Stimulated activated CD8-positive, alpha-beta memory T cell treated with anti-CD3 and anti-CD28 coated beads, Interleukin-7, amount 100 ng/mL, for 24 hours (primary cell): ENCODE results near the gene WDR47.
"Not testable (repeated sequence)": the region's sequence is repeated elsewhere in the genome, so short reads cannot be mapped to it uniquely, and the experiment has no call there.

ENCODE experiments used
- DNase-seq: peaks from one replicate; pipeline ENCODE4 v3.0.0-alpha.2; 2020; ENCODE audit warnings: low read depth

Gene WDR47

GRCh38 chr1:109052145-109052544, 10.2 kb upstream of the WDR47 start:
- not testable (repeated sequence) for DNase-seq

DNA sequence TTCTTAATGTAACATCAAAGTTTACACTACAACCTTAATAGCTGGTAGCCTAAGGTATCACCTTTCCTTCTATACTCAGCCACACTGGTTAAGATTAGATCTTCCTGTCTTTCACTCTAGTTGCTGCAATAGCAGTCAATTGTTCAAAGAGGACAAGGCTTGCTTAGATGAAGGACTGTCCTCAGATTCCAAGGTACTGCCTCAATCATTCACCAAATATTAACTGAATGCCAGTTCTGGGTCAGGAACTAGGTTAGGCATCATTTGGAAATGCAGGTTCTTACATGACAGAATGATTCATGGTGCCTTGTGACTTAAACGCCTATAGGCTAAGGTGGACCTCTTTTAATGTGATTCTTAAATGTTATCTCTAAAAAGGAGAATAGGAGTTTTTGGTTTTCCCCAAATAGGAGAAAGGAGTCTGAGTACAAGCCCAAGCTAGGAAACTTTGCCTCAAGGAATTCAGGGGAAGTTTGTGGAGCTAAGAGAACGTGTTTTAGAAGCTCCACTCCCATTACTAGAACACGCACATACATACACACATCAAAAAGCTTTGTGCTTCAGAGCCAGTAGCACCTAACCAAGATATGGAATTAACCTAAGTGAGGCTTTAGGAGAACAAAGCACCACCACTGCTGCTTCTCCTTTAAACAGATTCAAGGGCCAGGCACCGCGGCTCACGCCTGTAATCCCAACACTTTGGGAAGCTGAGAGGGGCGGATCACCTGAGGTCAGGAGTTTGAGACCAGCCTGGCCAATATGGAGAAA, 8.5 kb upstream of the WDR47 start:
- DNase-seq, result no peak

- DNase-seq, result no peak
Measured at GRCh38 chr1:109048335-109048734, 6.4 kb upstream of the WDR47 start.

- no peak for DNase-seq
Measured at GRCh38 chr1:109047339-109047738, 5.4 kb upstream of the WDR47 start.

GRCh38 chr1:109046671-109047070, 4.8 kb upstream of the WDR47 start:
- DNase-seq, result no peak

- DNase-seq, result no peak
Measured at GRCh38 chr1:109045595-109045994, 3.7 kb upstream of the WDR47 start.

GRCh38 chr1:109040989-109041620, 797 bp downstream of the WDR47 start:
- DNase-seq, result peak; percentile 1

DNA sequence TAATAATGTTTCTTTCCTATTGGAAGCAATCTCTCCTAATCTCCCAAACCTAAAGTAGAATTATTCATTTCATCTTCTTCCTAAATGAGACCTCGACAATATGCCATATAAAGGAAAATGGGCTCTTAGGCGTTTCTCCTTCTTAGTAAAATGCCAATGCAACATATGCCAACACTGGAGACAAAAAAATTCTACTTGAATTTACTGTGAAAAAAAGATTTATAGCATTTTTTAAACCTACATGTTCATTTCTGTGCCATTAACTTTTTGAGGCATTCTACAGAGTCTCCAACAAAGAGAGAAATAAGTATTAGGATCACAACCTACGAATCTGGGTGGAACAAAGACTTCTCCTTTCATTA, 1.3 kb downstream of the WDR47 start:
- DNase-seq, result no peak

GRCh38 chr1:109034382-109034781, 7.5 kb downstream of the WDR47 start:
- DNase-seq, result no peak

DNA sequence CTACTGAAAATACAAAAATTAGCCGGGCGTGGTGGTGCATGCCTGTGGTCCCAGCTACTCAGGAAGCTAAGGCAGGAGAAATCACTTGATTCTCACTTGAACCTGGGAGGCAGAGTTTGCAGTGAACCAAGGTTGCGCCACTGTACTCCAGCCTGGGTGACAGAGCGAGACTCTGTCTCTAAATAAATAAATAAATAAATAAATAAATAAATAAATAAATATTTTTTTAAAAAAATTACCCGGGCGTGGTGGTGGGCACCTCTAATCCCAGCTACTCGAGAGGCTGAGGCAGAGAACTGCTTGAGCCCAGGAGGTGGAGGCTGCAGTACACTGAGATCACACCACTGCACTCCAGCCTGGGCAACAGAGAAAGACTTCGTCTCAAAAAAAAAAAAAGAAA, 12.4 kb downstream of the WDR47 start:
- DNase-seq, result not testable (repeated sequence)

- DNase-seq, result no peak
Measured at GRCh38 chr1:109027841-109028240, 14.1 kb downstream of the WDR47 start.

DNA sequence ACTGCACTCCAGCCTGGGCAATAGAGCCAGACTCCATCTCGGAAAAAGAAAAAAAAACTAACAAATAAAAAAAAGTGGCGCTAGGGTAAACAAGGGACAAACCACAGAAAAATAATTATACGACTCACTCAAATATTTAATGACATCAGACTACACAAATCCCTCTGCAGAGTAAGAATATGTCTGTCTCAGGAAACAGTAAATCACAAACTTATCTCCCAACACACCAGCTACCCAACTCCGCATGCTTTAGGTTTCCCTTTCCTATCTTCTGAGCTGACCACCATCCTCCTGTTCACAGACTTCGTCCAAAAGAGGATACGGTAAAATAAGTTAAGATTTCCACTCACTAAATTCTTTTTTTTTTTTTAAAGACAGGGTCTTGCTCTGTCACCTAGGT, 16.2 kb downstream of the WDR47 start:
- DNase-seq, result no peak

- no peak for DNase-seq
Measured at GRCh38 chr1:109024646-109025045, 17.3 kb downstream of the WDR47 start.

- no peak for DNase-seq
Measured at GRCh38 chr1:109020693-109021257, 21.1 kb downstream of the WDR47 start.

DNA sequence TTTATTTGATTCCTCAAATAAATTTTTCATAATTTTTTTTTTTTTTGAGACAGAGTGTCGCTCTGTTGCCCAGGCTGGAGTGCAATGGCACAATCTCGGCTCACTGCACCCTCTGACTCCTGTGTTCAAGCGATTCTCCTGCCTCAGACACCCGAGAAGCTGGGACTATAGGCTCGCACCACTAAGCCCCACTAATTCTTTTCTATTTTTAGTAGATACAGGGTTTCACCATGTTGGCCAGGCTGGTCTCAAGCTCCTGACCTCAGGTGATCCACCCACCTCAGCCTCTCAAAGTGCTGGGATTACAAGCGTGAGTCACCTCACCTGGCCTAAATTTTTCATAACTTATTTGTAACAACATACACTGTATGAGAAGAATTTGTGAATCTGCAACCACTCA, 24.2 kb downstream of the WDR47 start:
- DNase-seq, result not testable (repeated sequence)

- no peak for DNase-seq
Measured at GRCh38 chr1:109017134-109017533, 24.8 kb downstream of the WDR47 start.

GRCh38 chr1:109011335-109011734, 30.6 kb downstream of the WDR47 start:
- DNase-seq, result no peak

GRCh38 chr1:108996622-108997021, 45.3 kb downstream of the WDR47 start:
- not testable (repeated sequence) for DNase-seq

DNA sequence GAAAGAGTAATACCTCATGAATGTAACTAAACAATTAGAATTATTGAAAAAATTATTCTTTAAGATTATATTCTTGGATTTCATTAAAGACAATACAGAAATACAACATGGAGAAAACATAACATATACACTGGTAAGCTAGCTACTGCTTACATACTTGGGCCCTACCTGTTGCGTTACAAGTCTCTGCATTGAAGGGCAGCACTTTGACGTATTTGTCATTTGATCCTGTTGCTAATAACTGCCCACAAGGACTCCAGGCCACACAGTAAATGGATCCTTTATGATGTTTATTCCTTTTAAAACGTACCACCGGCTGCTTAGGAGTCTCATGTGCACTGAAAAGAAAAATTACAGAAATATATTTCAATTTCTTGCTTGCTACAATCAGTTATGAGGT, 58.8 kb downstream of the WDR47 start:
- DNase-seq, result no peak

DNA sequence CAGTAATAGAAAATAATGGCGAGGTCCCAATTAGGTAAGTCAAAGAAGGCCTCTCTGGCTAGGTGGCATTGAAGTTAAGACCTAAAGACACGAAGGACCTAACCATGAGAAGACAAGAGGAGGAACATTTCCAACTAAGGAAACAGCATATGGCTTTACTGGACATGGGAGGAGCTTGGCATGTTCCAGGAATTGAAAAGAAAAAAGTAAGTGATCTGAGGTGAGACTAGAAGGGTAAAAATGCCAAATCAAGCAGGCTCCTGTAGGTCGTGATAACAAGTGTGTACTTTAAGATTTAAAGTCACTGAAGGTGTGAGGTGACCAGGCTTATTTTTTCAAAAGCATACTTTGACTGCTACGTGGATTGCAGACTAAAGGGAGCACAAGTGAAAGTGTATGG, 65.2 kb downstream of the WDR47 start:
- DNase-seq, result no peak

- DNase-seq, result no peak
Measured at GRCh38 chr1:108972951-108973350, 69.0 kb downstream of the WDR47 start.

DNA sequence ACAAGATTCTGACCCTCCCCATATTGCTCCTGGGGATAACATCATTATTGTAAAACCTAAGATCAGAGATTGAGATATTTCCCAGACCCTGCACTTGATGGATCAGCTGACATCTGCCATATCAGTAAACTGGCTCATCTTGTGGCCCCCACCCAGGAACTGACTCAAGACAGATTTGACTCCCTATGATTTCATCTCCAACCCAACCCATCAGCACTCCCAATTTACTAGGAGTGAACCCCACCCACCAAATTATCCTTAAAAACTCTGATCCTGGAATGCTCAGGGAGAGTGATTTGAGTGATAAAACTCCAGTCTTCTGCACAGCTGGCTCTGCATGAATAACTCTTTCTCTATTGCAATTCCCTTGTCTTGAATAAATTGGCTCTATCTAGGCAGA, 72.6 kb downstream of the WDR47 start:
- DNase-seq, result no peak

DNA sequence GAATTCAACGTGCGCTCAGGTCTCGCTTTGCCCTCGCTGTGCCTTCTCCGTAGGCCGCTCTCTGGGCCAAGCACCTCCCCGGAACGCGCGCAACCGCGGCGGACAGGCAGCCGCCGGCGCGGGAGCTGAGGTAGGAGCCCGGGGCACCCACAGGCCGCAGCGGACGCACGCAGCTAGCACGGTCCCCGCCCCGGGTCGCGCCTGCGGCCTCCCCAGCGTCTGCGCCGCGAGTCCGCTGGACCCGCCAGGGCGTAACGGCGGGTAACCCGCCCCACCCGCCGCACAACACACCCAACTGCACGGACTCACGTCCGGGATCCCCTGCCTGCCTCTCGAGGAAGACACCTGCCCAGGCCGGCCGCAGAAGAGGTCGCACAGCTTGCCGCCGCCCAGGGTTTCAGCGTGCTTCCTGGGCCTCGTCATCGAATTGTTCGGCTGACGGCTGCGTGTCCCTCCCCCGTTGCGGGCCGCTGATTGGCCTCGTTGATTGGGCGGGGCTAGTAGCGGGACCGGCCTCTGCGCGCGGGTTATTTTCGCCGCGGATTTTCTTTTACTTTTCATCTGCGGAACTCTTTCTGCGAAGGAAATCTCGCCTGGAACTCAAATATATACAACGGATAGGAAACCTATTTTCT, 78.7 kb downstream of the WDR47 start, which contains the start of gene CLCC1:
CLCC1 (minus strand) TSS at position 433 of the 635 bp plus-strand sequence. CDS start 13,047 bp downstream, outside the sequence.
- peak; percentile 84 for DNase-seq
